HG03097 (cell line): ENCODE data around the gene PDIA5.

Source experiments
- ATAC-seq: cut with Tn5 transposase; IDR thresholded peaks from one replicate; pipeline ENCODE4 v1.9.1; 2021; ENCODE audit not compliant: unreplicated experiment, low FRiP score

The PDIA5 gene

DNA sequence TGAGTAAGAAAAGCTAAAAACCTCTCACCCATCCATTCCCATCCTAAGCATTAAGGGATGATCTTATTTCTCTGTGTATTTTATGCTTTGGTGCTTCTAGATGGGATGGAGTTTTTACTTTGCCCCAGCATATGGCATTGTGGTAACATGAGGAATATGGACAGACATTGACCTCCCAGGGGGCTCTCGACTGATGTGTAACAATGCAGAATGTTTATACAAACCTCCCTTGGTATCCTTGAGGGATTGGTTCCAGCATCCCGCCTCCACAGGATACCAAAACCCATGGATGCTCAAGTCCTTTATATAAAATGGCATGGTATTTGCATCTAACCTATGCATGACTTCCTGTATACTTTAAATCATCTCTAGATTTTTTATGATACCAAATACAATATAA, 21.6 kb downstream of the PDIA5 start:
- no peak for ATAC-seq

- no peak for ATAC-seq
These were observed 22.9 kb downstream of the PDIA5 start for GRCh38 chr3:123089611-123090331.

DNA sequence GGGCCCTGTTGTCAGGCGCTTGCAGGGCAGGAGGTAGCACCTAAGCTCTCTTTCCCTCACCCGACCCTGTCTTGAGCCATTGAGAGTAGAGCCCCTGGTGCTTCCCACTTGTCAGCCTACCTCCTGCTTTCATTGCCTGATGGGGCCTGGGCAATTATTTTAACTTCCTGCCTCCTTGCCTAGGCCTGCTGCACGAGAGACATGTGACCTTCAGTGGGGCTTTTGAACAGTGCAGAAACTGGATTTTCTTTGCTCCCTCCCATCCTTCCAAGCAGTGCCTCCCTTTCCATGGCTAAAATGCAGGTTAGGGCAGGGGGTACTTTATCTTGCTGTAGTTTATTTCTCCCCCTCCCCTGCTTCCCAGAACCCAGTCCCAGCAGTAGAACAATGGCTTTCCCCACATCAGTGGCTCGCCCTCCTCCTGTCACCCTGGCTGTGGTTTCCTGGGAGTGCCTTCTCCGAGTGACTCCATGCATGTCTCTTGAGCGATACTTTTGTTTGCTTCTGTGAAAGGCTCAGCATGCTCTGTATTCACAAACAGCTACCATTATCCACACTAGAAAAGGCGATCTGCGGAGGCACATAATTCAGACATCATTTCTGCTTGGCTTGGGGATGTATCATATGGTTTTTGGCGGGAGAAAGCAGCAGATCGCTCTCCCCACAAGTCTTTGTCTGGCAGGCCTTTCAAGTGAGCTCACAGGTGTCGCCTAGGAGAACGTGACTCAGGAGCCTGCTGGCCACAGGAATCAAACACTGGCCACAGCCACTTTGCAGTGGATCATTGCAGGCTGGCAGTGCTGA, 24.1 kb downstream of the PDIA5 start:
- ATAC-seq = no peak

- ATAC-seq = no peak
These were observed 25.4 kb downstream of the PDIA5 start for GRCh38 chr3:123092243-123092642.

GRCh38 chr3:123093696-123094095, 26.9 kb downstream of the PDIA5 start:
- no peak for ATAC-seq

DNA sequence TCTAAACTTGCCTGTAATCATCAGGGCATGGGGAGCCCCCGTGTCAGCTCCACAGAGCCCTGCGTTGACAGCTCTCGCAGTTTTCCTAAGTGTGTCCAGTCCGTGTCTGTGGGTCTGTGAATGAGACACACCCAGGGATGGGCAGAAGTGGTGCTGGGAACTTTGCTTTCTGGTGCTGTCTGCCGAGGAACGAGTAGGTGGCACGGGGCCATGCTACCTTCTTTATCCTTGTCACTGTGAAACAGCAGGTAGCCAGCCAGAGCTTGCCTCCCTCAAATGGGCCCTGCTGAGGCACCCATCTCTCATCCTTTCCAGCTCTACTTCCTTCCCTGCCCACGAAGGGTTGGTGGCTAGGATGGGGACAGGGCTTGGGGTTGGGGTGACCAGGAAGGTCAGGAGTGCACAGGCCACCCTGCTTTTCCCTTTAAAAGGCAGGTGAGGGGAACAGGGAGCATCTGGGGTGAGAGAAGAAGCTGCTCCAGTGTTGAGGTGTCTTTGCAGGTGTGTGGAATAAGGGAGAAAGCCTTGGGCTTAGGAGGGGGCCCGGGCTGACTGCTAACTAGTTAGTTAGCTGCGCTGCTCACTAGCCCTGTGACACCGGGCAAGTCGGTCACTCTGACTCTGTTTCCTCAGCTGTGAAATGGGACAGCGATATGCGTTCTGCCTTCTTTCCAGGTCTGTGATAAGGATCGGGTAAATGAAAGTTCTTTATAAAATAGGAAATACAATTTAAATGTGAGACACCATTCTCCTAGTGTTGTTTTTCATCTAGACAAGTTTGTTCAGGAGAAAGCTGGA, 27.9 kb downstream of the PDIA5 start:
- ATAC-seq = no peak

GRCh38 chr3:123096126-123096525, 29.3 kb downstream of the PDIA5 start:
- ATAC-seq = no peak

GRCh38 chr3:123096731-123097130, 29.9 kb downstream of the PDIA5 start:
- no peak for ATAC-seq

DNA sequence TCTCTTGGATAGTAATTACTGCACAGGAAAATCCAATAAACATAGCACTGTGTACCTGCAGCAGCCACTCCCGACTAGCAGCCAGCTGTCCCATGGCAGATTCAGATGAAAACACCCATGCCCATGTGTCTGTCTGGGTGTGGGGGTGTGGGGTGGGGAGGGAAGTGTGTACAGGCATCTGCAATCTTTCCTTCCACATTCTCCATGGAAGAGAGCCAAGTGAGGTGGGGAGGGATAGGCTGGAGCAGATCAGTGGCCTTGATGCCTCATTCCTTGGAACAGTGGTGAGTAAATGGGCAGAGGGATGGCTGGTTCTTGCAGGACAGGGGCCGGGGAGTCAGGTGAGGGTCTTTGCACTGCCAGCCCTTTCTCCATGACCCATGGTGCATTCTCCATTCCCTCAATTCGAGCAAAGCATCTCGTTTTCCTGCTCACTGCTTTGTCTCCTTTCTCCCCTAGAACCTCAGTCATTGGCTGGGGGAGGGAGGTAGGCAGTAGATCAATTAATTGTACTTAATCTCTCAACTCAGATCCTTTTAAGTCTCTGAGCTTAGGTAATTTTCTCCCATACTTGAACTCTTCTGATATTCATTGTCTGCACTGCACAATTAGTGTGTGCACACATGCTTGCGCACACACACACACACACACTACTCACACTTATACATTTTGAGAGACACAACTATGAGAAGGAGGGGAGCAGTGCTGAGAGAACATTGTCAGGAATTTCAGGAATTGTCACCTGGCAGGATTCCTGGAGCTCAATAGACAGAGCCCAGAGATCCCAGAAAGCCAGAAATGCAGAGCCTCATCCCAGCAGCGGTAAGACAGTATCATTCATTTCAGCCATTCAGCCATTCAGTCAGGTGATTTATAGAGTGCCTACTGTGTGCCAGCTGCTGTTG, 31.9 kb downstream of the PDIA5 start:
- ATAC-seq = no peak

GRCh38 chr3:123099331-123100192, 32.7 kb downstream of the PDIA5 start:
- ATAC-seq = no peak

DNA sequence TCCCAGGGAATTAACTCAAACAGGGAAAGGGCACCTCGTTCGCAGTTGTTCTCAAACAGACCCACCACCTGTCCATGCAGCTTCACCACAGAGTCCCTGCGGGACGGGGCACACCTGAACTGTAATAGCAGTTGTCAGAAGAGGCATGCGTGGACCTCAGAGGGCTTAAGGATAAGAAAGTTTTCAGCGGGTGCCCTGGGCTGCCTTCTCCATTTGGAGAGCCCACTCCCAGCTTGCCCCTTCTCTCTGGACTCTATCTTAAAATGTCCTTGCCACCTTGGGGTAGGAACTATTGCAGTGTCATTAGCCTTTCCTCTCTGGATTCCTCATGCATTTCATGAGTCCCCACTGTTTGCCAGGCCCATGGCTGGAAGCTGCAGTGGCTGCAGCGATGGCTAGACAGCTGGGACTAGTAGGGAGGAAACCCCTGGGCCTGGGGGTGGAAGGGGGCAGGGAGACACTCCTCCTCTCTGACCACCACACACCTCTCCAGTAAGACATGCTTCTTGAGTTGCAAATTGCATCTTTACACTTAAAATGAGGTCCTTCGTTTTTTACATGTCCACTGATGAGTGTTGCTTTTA, 33.5 kb downstream of the PDIA5 start:
- no peak for ATAC-seq

GRCh38 chr3:123102249-123102648, 35.4 kb downstream of the PDIA5 start:
- no peak for ATAC-seq

DNA sequence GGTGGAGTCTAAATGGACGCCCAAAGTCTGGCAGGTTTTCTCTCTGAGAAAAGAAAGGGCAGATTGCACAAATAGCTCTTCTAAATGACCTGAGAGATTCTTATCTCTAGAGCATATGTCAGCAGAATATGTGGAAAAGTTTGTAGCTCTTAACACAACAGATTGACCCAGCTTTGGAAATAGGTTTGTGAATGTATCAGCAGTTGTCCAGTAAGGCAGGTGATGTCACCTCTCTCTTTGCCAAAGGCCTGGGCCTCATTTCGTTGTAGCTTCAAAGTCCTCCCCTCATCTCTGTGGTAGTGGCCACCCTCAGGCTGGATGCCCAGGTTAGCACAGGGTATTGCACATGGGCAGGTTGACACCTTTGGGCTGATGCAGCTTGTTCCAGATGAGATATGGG, 36.0 kb downstream of the PDIA5 start:
- no peak for ATAC-seq

GRCh38 chr3:123104550-123104949, 37.7 kb downstream of the PDIA5 start:
- no peak for ATAC-seq

GRCh38 chr3:123105201-123106189, 38.7 kb downstream of the PDIA5 start:
- peak; percentile 46 for ATAC-seq

DNA sequence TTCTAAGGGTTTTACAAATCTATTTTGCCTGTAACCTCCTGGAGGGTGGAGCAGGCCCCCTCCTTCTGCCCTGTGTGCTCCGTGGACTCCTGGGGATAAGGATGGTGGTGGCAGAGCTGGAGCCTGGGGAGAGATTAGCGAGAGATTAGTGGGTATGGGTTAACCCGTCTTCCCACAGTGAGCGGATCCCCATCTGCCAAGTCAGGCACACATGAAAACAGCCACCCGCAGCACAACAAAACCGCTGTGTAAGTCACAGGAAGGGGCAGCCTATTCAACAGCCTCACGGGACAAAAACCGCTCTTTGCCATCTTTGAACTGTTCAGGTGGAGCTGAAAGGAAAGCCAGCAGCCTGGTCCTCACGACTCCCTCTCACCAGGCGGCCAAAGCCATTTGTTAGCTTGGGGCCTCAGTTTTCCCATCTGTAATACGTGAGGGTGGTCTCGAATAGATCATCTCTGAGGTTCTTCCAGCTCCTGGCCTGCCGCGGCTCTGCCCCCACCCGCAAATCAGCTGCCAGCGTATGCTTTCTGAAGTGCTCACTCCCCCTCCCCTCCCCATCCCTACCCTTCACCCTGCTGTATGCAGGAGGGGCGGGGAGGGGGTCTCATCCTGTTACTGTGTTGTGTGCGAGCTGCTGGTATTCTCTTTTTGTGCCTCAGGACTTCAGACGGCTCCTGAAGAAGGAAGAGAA, 43.6 kb downstream of the PDIA5 start:
- no peak for ATAC-seq

DNA sequence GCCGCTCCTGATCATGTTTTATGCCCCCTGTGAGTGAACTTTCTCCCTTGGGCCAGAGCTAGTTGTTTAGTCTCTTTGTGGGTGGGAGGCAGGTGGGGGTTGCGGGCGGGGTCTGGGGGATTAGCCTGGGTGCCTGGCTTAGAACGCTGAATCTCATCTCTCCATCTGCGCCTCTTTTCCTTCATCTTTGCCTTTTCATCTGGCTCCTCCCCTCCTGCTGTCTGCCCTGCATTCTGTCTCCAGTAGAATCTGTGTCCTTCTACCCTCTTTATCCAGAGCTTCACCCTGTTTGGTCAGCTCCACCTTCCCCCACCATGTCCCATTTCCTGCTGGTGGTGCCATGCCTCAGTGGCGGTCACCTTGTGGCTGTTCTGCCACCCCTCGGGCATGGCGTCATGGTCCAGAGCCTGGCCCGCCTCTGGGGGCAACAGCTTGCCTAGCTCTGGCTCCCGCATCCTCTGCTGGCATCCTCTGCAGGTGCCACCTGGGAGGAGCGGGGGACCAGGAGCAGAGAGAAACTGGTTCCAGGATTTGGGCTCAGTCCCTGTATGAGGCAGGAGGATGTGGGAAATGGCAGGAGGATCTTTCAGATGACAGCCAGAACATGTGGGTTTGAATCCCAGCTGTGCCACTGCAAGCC, 44.3 kb downstream of the PDIA5 start:
- no peak for ATAC-seq
